22Rv1 (cell line): ENCODE results near the gene CSNK1D.
"Not testable (repeated sequence)": the region's sequence is repeated elsewhere in the genome, so short reads cannot be mapped to it uniquely, and the experiment has no call there.

ENCODE experiments used
- CTCF ChIP-seq: fragments of 450-650 bp; IDR thresholded peaks from 2 replicates; pipeline ENCODE4 v1.5.1; 2017; ENCODE audit warnings: mild to moderate bottlenecking
- ZFX ChIP-seq: fragments of 450-650 bp; IDR thresholded peaks from 2 replicates; pipeline ENCODE4 v1.6.1; 2017; ENCODE audit warnings: antibody characterized with exemption, borderline replicate concordance

GRCh38 chr17:82259972-82260961 lies 13.2 kb downstream of the CSNK1D start:
- TF ChIP-seq CTCF, ZFX: not testable (repeated sequence)
